Ishikawa (cell line): ENCODE results near the gene FCHO1.

ENCODE experiments used
- CEBPB ChIP-seq: IDR thresholded peaks from 2 replicates; pipeline ENCODE4 v1.6.1; 2012
- CREB1 ChIP-seq: IDR thresholded peaks from 2 replicates; pipeline ENCODE4 v1.6.1; 2012; ENCODE audit warnings: low read depth
- EGR1 ChIP-seq: IDR thresholded peaks from 2 replicates; pipeline ENCODE4 v1.6.1; 2012
- EP300 ChIP-seq: IDR thresholded peaks from 2 replicates; pipeline ENCODE4 v1.6.1; 2012; ENCODE audit warnings: borderline replicate concordance
- FOXM1 ChIP-seq: IDR thresholded peaks from 2 replicates; pipeline ENCODE4 v1.6.1; 2012; ENCODE audit warnings: low read depth, borderline replicate concordance
- MAX ChIP-seq: IDR thresholded peaks from 2 replicates; pipeline ENCODE4 v1.6.1; 2012
- NFIC ChIP-seq: IDR thresholded peaks from 2 replicates; pipeline ENCODE4 v1.6.1; 2012
- RAD21 ChIP-seq: IDR thresholded peaks from 2 replicates; pipeline ENCODE4 v1.6.1; 2012; ENCODE audit warnings: low read depth
- REST ChIP-seq: IDR thresholded peaks from 2 replicates; pipeline ENCODE4 v1.6.1; 2012; ENCODE audit warnings: low read depth, mild to moderate bottlenecking
- TAF1 ChIP-seq: IDR thresholded peaks from 2 replicates; pipeline ENCODE4 v1.6.1; 2012; ENCODE audit warnings: low read depth, mild to moderate bottlenecking
- TCF12 ChIP-seq: IDR thresholded peaks from 2 replicates; pipeline ENCODE4 v1.6.1; 2012; ENCODE audit warnings: low read depth
- TEAD4 ChIP-seq: IDR thresholded peaks from 2 replicates; pipeline ENCODE4 v1.6.1; 2012
- USF1 ChIP-seq: IDR thresholded peaks from 2 replicates; pipeline ENCODE4 v1.6.1; 2012
- YY1 ChIP-seq: IDR thresholded peaks from 2 replicates; pipeline ENCODE4 v1.6.1; 2012; ENCODE audit warnings: low read depth
- ZBTB7A ChIP-seq: IDR thresholded peaks from 2 replicates; pipeline ENCODE4 v1.6.1; 2012; ENCODE audit warnings: low read depth

Gene FCHO1

GRCh38 chr19:17778968-17779929 is 28.0 kb downstream of the FCHO1 start:
- TF ChIP-seq MAX (peak; percentile 27; the same call in 1 of the 2 replicates), NFIC (no peak), TCF12 (peak; percentile 4; the same call in 1 of the 2 replicates), USF1 (peak; percentile 58)

GRCh38 chr19:17780781-17781180 is 29.5 kb downstream of the FCHO1 start:
- no peak for TF ChIP-seq YY1
- no peak for TF ChIP-seq TEAD4
- TF ChIP-seq MAX, result no peak
- no peak for TF ChIP-seq EP300
- no peak for TF ChIP-seq USF1
- TF ChIP-seq EGR1, result no peak
- no peak for TF ChIP-seq REST
- no peak for TF ChIP-seq CREB1
- no peak for TF ChIP-seq FOXM1
- TF ChIP-seq NFIC, result no peak
- TF ChIP-seq ZBTB7A, result no peak
- no peak for TF ChIP-seq CEBPB
- no peak for TF ChIP-seq RAD21
- TF ChIP-seq TAF1, result no peak
- no peak for TF ChIP-seq TCF12

GRCh38 chr19:17784201-17785008 is 33.1 kb downstream of the FCHO1 start:
- TF ChIP-seq TEAD4, result no peak
- no peak for TF ChIP-seq TAF1
- peak; percentile 73 for TF ChIP-seq RAD21
- TF ChIP-seq CEBPB, result no peak

GRCh38 chr19:17787274-17787913 is 36.1 kb downstream of the FCHO1 start:
- TF ChIP-seq EP300, result no peak
- TF ChIP-seq USF1, result no peak
- no peak for TF ChIP-seq REST
- no peak for TF ChIP-seq FOXM1
- TF ChIP-seq NFIC, result no peak
- TF ChIP-seq CEBPB, result no peak
- no peak for TF ChIP-seq EGR1
- TF ChIP-seq TEAD4, result no peak
- no peak for TF ChIP-seq CREB1

GRCh38 chr19:17788632-17789031 is 37.4 kb downstream of the FCHO1 start:
- no peak for TF ChIP-seq YY1
- no peak for TF ChIP-seq FOXM1
- no peak for TF ChIP-seq EGR1
- TF ChIP-seq TAF1, result no peak
